WTC11 (cell line): ENCODE data around the gene DNAAF8. TPM values are rescaled to one million over a fixed set of nuclear protein-coding genes. Genes with fewer than 3 reads are reported as not detected.

Experiments
- ATAC-seq: fragments of 200-7000 bp; cut with Tn5 transposase; 2 replicates; pipeline ENCODE4 v1.10.0; 2021; ENCODE audit warnings: mild to moderate bottlenecking, moderate library complexity
- Bru-seq: library from RNA; stranded (reverse); fragments of 400-500 nt; gene quantifications from one replicate; lab custom pipeline; 2021; lab: Mats Ljungman, UMichigan
- CTCF ChIA-PET: fragments of 300-600 bp; sonication (Branson Sonifier 250); formaldehyde crosslinking; loops from one replicate; lab custom pipeline; 2021; ENCODE audit warnings: antibody characterized with exemption; lab: Charles Lee
- POLR2A ChIA-PET: fragments of 350-600 bp; sonication (Branson Sonifier 250); formaldehyde crosslinking; loops from one replicate; lab custom pipeline; 2021; ENCODE audit warnings: antibody characterized with exemption; lab: Charles Lee
- DNase-seq: peaks from one replicate; pipeline ENCODE4 v3.0.0; 2021; ENCODE audit warnings: low spot score
- H3K27ac Mint-ChIP-seq: 2 replicates; pipeline ENCODE4 v1.8.0; 2021; ENCODE audit warnings: mixed read lengths
- H3K27me3 Mint-ChIP-seq: 2 replicates; pipeline ENCODE4 v1.8.0; 2021; ENCODE audit warnings: low read depth, mild to moderate bottlenecking, moderate library complexity, mixed read lengths
- H3K36me3 Mint-ChIP-seq: 2 replicates; pipeline ENCODE4 v1.8.0; 2021; ENCODE audit warnings: mixed read lengths
- H3K4me1 Mint-ChIP-seq: 2 replicates; pipeline ENCODE4 v1.8.0; 2022; ENCODE audit warnings: mixed read lengths
- H3K4me3 Mint-ChIP-seq: 2 replicates; pipeline ENCODE4 v1.8.0; 2021; ENCODE audit warnings: mild to moderate bottlenecking, moderate library complexity, mixed read lengths
- H3K9me3 Mint-ChIP-seq: 2 replicates; pipeline ENCODE4 v1.8.0; 2021; ENCODE audit warnings: mixed read lengths
- ATF1 ChIP-seq: sonication (generic); formaldehyde crosslinking; IDR thresholded peaks from 2 replicates; pipeline ENCODE4 v1.8.1; 2023; ENCODE audit warnings: mild to moderate bottlenecking, moderate library complexity, missing genetic modification reagents
- ATF2 ChIP-seq: sonication (generic); formaldehyde crosslinking; IDR thresholded peaks from 2 replicates; pipeline ENCODE4 v1.8.1; 2022; ENCODE audit warnings: low read depth, missing genetic modification reagents, borderline replicate concordance
- CBFB ChIP-seq: sonication (generic); formaldehyde crosslinking; IDR thresholded peaks from 2 replicates; pipeline ENCODE4 v1.8.1; 2022; ENCODE audit warnings: mild to moderate bottlenecking, low read depth, missing genetic modification reagents
- E2F1 ChIP-seq: sonication (generic); formaldehyde crosslinking; IDR thresholded peaks from 2 replicates; pipeline ENCODE4 v1.8.0; 2022; ENCODE audit warnings: mild to moderate bottlenecking, missing genetic modification reagents
- E2F5 ChIP-seq: sonication (generic); formaldehyde crosslinking; IDR thresholded peaks from 2 replicates; pipeline ENCODE4 v1.8.1; 2022; ENCODE audit warnings: mild to moderate bottlenecking, moderate library complexity, missing genetic modification reagents
- FOXK1 ChIP-seq: sonication (generic); formaldehyde crosslinking; IDR thresholded peaks from 2 replicates; pipeline ENCODE4 v1.8.0; 2022; ENCODE audit warnings: mild to moderate bottlenecking, moderate library complexity, missing genetic modification reagents
- FOXP1 ChIP-seq: sonication (generic); formaldehyde crosslinking; IDR thresholded peaks from 2 replicates; pipeline ENCODE4 v1.8.0; 2022; ENCODE audit warnings: missing genetic modification reagents, mild to moderate bottlenecking, moderate library complexity, borderline replicate concordance
- FOXP4 ChIP-seq: sonication (generic); formaldehyde crosslinking; IDR thresholded peaks from 2 replicates; pipeline ENCODE4 v1.8.0; 2022; ENCODE audit warnings: mild to moderate bottlenecking, missing genetic modification reagents
- HMGA2 ChIP-seq: fragments of 250-450 bp; sonication (Bioruptor Pico); IDR thresholded peaks from 2 replicates; pipeline ENCODE4 v1.4.0; 2021; ENCODE audit warnings: mild to moderate bottlenecking, moderate library complexity
- JUN ChIP-seq: sonication (generic); formaldehyde crosslinking; IDR thresholded peaks from 2 replicates; pipeline ENCODE4 v1.8.0; 2023; ENCODE audit warnings: mild to moderate bottlenecking, missing genetic modification reagents
- KAT7 ChIP-seq: sonication (generic); formaldehyde crosslinking; IDR thresholded peaks from 2 replicates; pipeline ENCODE4 v1.8.1; 2023; ENCODE audit warnings: missing genetic modification reagents, mild to moderate bottlenecking, borderline replicate concordance
- MXD4 ChIP-seq: fragments of 250-450 bp; sonication (Bioruptor Pico); IDR thresholded peaks from 2 replicates; pipeline ENCODE4 v1.8.0; 2021; ENCODE audit warnings: mild to moderate bottlenecking, moderate library complexity, borderline replicate concordance
- NFATC4 ChIP-seq: fragments of 250-450 bp; sonication (Bioruptor Pico); IDR thresholded peaks from 2 replicates; pipeline ENCODE4 v1.9.0; 2021; ENCODE audit warnings: mild to moderate bottlenecking
- NFYB ChIP-seq: sonication (generic); formaldehyde crosslinking; conservative IDR thresholded peaks from 2 replicates; pipeline ENCODE4 v1.8.0; 2022; ENCODE audit warnings: low read depth, missing genetic modification reagents
- NR3C1 ChIP-seq: sonication (generic); formaldehyde crosslinking; conservative IDR thresholded peaks from 2 replicates; pipeline ENCODE4 v1.8.1; 2023; ENCODE audit warnings: low read depth, mild to moderate bottlenecking, missing genetic modification reagents
- OVOL2 ChIP-seq: fragments of 250-450 bp; sonication (Bioruptor Pico); IDR thresholded peaks from 2 replicates; pipeline ENCODE4 v1.9.0; 2021; ENCODE audit warnings: mild to moderate bottlenecking, borderline replicate concordance
- PRDM15 ChIP-seq: sonication (generic); formaldehyde crosslinking; IDR thresholded peaks from 2 replicates; pipeline ENCODE4 v1.8.0; 2022; ENCODE audit warnings: missing genetic modification reagents
- PRRX2 ChIP-seq: fragments of 250-450 bp; sonication (Bioruptor Pico); IDR thresholded peaks from 2 replicates; pipeline ENCODE4 v1.8.0; 2021; ENCODE audit warnings: mild to moderate bottlenecking
- RELA ChIP-seq: sonication (generic); formaldehyde crosslinking; IDR thresholded peaks from 2 replicates; pipeline ENCODE4 v1.8.1; 2022; ENCODE audit warnings: missing genetic modification reagents, mild to moderate bottlenecking, borderline replicate concordance
- SP1 ChIP-seq: sonication (generic); formaldehyde crosslinking; conservative IDR thresholded peaks from 2 replicates; pipeline ENCODE4 v1.8.1; 2022; ENCODE audit warnings: missing genetic modification reagents
- TCF7 ChIP-seq: sonication (generic); formaldehyde crosslinking; IDR thresholded peaks from 2 replicates; pipeline ENCODE4 v1.8.0; 2022; ENCODE audit warnings: mild to moderate bottlenecking, low read depth, missing genetic modification reagents, moderate library complexity
- USF1 ChIP-seq: sonication (generic); formaldehyde crosslinking; IDR thresholded peaks from 2 replicates; pipeline ENCODE4 v1.8.0; 2022; ENCODE audit warnings: mild to moderate bottlenecking, missing genetic modification reagents
- USF2 ChIP-seq: sonication (generic); formaldehyde crosslinking; IDR thresholded peaks from 2 replicates; pipeline ENCODE4 v1.8.1; 2023; ENCODE audit warnings: mild to moderate bottlenecking, missing genetic modification reagents, moderate library complexity
- ZNF121 ChIP-seq: sonication (generic); formaldehyde crosslinking; IDR thresholded peaks from 2 replicates; pipeline ENCODE4 v1.8.0; 2023; ENCODE audit warnings: missing genetic modification reagents
- ZNF416 ChIP-seq: fragments of 250-450 bp; sonication (Bioruptor Pico); IDR thresholded peaks from 2 replicates; pipeline ENCODE4 v1.9.0; 2021; ENCODE audit warnings: mild to moderate bottlenecking, inconsistent platforms
- ZNF671 ChIP-seq: fragments of 250-450 bp; sonication (Bioruptor Pico); IDR thresholded peaks from 2 replicates; pipeline ENCODE4 v1.8.0; 2021; ENCODE audit warnings: mild to moderate bottlenecking
- long read RNA-seq, 3 experiments: library from RNA in 1 of 3; library from capped mRNA in 1 of 3; library from polyadenylated mRNA in 1 of 3; unstranded in 2 of 3; stranded (forward) in 1 of 3; transcript quantifications; one replicate each; pipeline ENCODE4 v2.0.0, GENCODE V29; 2021
- total RNA-seq: library from RNA; stranded (reverse); gene quantifications from 3 replicates; pipeline ENCODE4 v1.2.3, GENCODE V29; 2021

The DNAAF8 gene
- total RNA-seq (0.09 to 0.41 TPM (median 0.14 TPM) in 3 replicates), Bru-seq, nascent RNA (percentile 20 among the genes with signal in this experiment)
- long read RNA-seq, experiment 1, partial matches to known transcripts: 1 of 3 reads
- long read RNA-seq, experiment 1, other reads (novel, unspliced or antisense): 2 of 3 reads
- long read RNA-seq, experiment 2: 0 reads
- long read RNA-seq, experiment 3, partial matches to known transcripts: 0 of 1 reads
- long read RNA-seq, experiment 3, other reads (novel, unspliced or antisense): 1 of 1 reads

- Mint-ChIP-seq H3K27me3 (peaks cover 4% of the 10 kb centered on the region; the same call in 1 of the 2 replicates), H3K9me3 (no peaks in the 10 kb centered on the region), H3K27ac (peak within 1 kb of the TSS; percentile 97), H3K4me1 (peaks cover 9% of the 10 kb centered on the region), H3K4me3 (peak within 1 kb of the TSS; percentile 93), H3K36me3 (peaks cover 11% of the 10 kb centered on the region)
- ATAC-seq: peak; percentile 94
- peak; percentile 95 for DNase-seq
- ChIA-PET POLR2A (interaction anchor here (0.6 to 2.0 kb wide), 12 partner anchors 9 to 224 kb away, joined by 3 to 11 read pairs (median 5); partner anchors contain the start of genes ROGDI and SEC14L5), CTCF (interaction anchor here (0.5 to 3.1 kb wide), 26 partner anchors 11 to 418 kb away, joined by 3 to 26 read pairs (median 6); partner anchors contain the start of genes CDIP1, GLIS2, MGRN1 and PPL)
- TF ChIP-seq ATF1 (CRISPR knock-in tag) (no peak), FOXP4 (CRISPR knock-in tag) (peak; percentile 32), PRRX2 (CRISPR knock-in tag) (no peak), USF1 (CRISPR knock-in tag) (peak; percentile 12; the same call in 1 of the 2 replicates), NFYB (CRISPR knock-in tag) (peak; percentile 82), E2F1 (0 out of 2 replicates have a peak, but pooled peaks have one; percentile 18), RELA (CRISPR knock-in tag) (no peak), MXD4 (no peak), TCF7 (CRISPR knock-in tag) (0 out of 2 replicates have a peak, but pooled peaks have one; percentile 24), JUN (CRISPR knock-in tag) (no peak), NFATC4 (CRISPR knock-in tag) (no peak), OVOL2 (CRISPR knock-in tag) (no peak), NR3C1 (CRISPR knock-in tag) (no peak), CBFB (CRISPR knock-in tag) (no peak), ZNF121 (CRISPR knock-in tag) (no peak), ZNF671 (CRISPR knock-in tag) (no peak), USF2 (peak; percentile 42; the same call in 1 of the 2 replicates), SP1 (CRISPR knock-in tag) (peak; percentile 95), FOXK1 (CRISPR knock-in tag) (peak; percentile 76; the same call in 1 of the 2 replicates), KAT7 (CRISPR knock-in tag) (0 out of 2 replicates have a peak, but pooled peaks have one; percentile 51), E2F5 (peak; percentile 87; the same call in 1 of the 2 replicates), ATF2 (CRISPR knock-in tag) (no peak), PRDM15 (CRISPR knock-in tag) (peak; percentile 50; the same call in 1 of the 2 replicates), ZNF416 (CRISPR knock-in tag) (no peak), HMGA2 (no peak), FOXP1 (CRISPR knock-in tag) (no peak; the same call in 1 of the 2 replicates)
Measured at GRCh38 chr16:4734063-4734729, at the start of gene DNAAF8, which contains the start of gene ANKS3. Gene DNAAF8 (plus strand): TSS chr16:4734537. CDS start chr16:4736515, 1,978 bp downstream. Gene ANKS3 (minus strand): TSS chr16:4734271. CDS start chr16:4730149, 4,122 bp downstream.
